Activated naive CD4-positive, alpha-beta T cell treated with Interleukin-2 at 50 U/mL for 16 hours (primary cell): ENCODE data around the gene FZD1.

ENCODE experiments used
- DNase-seq: peaks from one replicate; pipeline ENCODE4 v3.0.0-alpha.2; 2020

FZD1 gene

GRCh38 chr7:91265693-91266066, 1.4 kb downstream of the FZD1 start:
- DNase-seq, result no peak

GRCh38 chr7:91266067-91266688, 1.9 kb downstream of the FZD1 start:
- DNase-seq, result no peak

- no peak for DNase-seq
Observed at GRCh38 chr7:91266689-91267090, 2.5 kb downstream of the FZD1 start.

GRCh38 chr7:91267171-91267955, 3.1 kb downstream of the FZD1 start:
- DNase-seq, result no peak

- no peak for DNase-seq
Observed at GRCh38 chr7:91270372-91270771, 6.1 kb downstream of the FZD1 start.

GRCh38 chr7:91276909-91277308, 12.7 kb downstream of the FZD1 start:
- no peak for DNase-seq

GRCh38 chr7:91280185-91280584, 16.0 kb downstream of the FZD1 start:
- no peak for DNase-seq

GRCh38 chr7:91280604-91281003, 16.4 kb downstream of the FZD1 start:
- no peak for DNase-seq

GRCh38 chr7:91285696-91286355, 21.6 kb downstream of the FZD1 start:
- no peak for DNase-seq

- no peak for DNase-seq
Observed at GRCh38 chr7:91286432-91286831, 22.2 kb downstream of the FZD1 start.

GRCh38 chr7:91287371-91288084, 23.3 kb downstream of the FZD1 start:
- no peak for DNase-seq

- DNase-seq, result no peak
Observed at GRCh38 chr7:91288208-91288824, 24.1 kb downstream of the FZD1 start.

- DNase-seq, result no peak
Observed at GRCh38 chr7:91289633-91290254, 25.5 kb downstream of the FZD1 start.

GRCh38 chr7:91291302-91291701, 27.1 kb downstream of the FZD1 start:
- DNase-seq, result no peak

GRCh38 chr7:91291902-91292301, 27.7 kb downstream of the FZD1 start:
- DNase-seq, result no peak

- DNase-seq, result no peak
Observed at GRCh38 chr7:91292506-91292905, 28.3 kb downstream of the FZD1 start.

GRCh38 chr7:91293136-91293535, 28.9 kb downstream of the FZD1 start:
- no peak for DNase-seq

GRCh38 chr7:91293840-91294239, 29.6 kb downstream of the FZD1 start:
- no peak for DNase-seq

- no peak for DNase-seq
Observed at GRCh38 chr7:91294639-91295220, 30.5 kb downstream of the FZD1 start.

GRCh38 chr7:91295576-91295975, 31.3 kb downstream of the FZD1 start:
- DNase-seq, result no peak

- no peak for DNase-seq
Observed at GRCh38 chr7:91297939-91298338, 33.7 kb downstream of the FZD1 start.
